CD14-positive monocyte (primary cell): Measurements from ENCODE around the gene TRIM45. TPM values are rescaled to one million over a fixed set of nuclear protein-coding genes. Genes with fewer than 3 reads are reported as not detected.

Experiments used
- DNase-seq, 3 donors: peaks; one replicate each; pipeline ENCODE4 v3.0.0-alpha.2; 2011 to 2022
- H2AFZ ChIP-seq: 2 replicates; pipeline ENCODE4 v1.6.0; 2012; ENCODE audit warnings: mild to moderate bottlenecking, low read depth, low read length, inconsistent platforms; ENCODE audit not compliant: insufficient read depth, poor library complexity, severe bottlenecking
- H3K27ac ChIP-seq, 2 donors: 1 replicate in 1 of 2; 2 replicates in 1 of 2; pipeline ENCODE4 v1.5.1; 2012 to 2013; ENCODE audit warnings: low read length in 2 of 2, control low read depth in 1 of 2, inconsistent platforms in 1 of 2, low read depth in 1 of 2, mild to moderate bottlenecking in 1 of 2
- H3K27me3 ChIP-seq, 2 donors: one replicate each; pipeline versions ENCODE4 v1.6.0 to v1.6.1; 2011 to 2013; ENCODE audit warnings: low read length in 2 of 2; ENCODE audit not compliant: control insufficient read depth in 2 of 2, insufficient read depth in 2 of 2
- H3K36me3 ChIP-seq, 2 donors: replicated peaks in 1 of 2; 1 replicate in 1 of 2; 2 replicates in 1 of 2; pipeline versions ENCODE4 v1.5.1 to v1.6.1; 2012 to 2013; ENCODE audit warnings: low read length in 2 of 2, control low read depth in 1 of 2, inconsistent platforms in 1 of 2, mild to moderate bottlenecking in 1 of 2; ENCODE audit not compliant: insufficient read depth in 2 of 2, control insufficient read depth in 1 of 2
- H3K4me1 ChIP-seq, 2 donors: 1 replicate in 1 of 2; 2 replicates in 1 of 2; pipeline versions ENCODE4 v1.5.1 to v1.6.1; 2012 to 2013; ENCODE audit warnings: low read length in 2 of 2, control low read depth in 1 of 2, inconsistent platforms in 1 of 2, mild to moderate bottlenecking in 1 of 2, moderate library complexity in 1 of 2; ENCODE audit not compliant: insufficient read depth in 2 of 2, control insufficient read depth in 1 of 2
- H3K4me2 ChIP-seq: replicated peaks from 2 replicates; pipeline ENCODE3; 2012; ENCODE audit warnings: low read length, moderate library complexity, mild to moderate bottlenecking; ENCODE audit not compliant: poor library complexity, severe bottlenecking; ENCODE audit errors: extremely low read depth
- H3K4me3 ChIP-seq, 3 experiments: fragments of 200-600 bp in 1 of 3; sonication (generic) in 1 of 3; replicated peaks in 1 of 3; 1 replicate in 2 of 3; 2 replicates in 1 of 3; pipeline ENCODE4 v1.5.1; 2011 to 2013; ENCODE audit warnings: low read length in 3 of 3, mild to moderate bottlenecking in 3 of 3, control low read depth in 2 of 3, low read depth in 2 of 3, inconsistent platforms in 1 of 3, moderate library complexity in 1 of 3
- H3K79me2 ChIP-seq: 2 replicates; pipeline ENCODE4 v1.6.0; 2012; ENCODE audit warnings: mild to moderate bottlenecking, control low read depth, inconsistent platforms, low read length, moderate library complexity; ENCODE audit not compliant: insufficient read depth
- H3K9ac ChIP-seq: 2 replicates; pipeline ENCODE4 v1.6.0; 2017; ENCODE audit warnings: low read length, mild to moderate bottlenecking; ENCODE audit not compliant: insufficient read depth, poor library complexity, severe bottlenecking
- H3K9me3 ChIP-seq, 2 donors: replicated peaks in 1 of 2; 1 replicate in 1 of 2; 2 replicates in 1 of 2; pipeline versions ENCODE4 v1.5.1 to v1.6.1; 2012 to 2013; ENCODE audit warnings: low read length in 2 of 2, control low read depth in 1 of 2; ENCODE audit not compliant: control insufficient read depth in 1 of 2, insufficient read depth in 1 of 2
- H4K20me1 ChIP-seq: 2 replicates; pipeline ENCODE4 v1.6.0; 2012; ENCODE audit warnings: mild to moderate bottlenecking, low read length, control low read depth, moderate library complexity; ENCODE audit not compliant: insufficient read depth
- H3K27ac Mint-ChIP-seq, 7 donors: one replicate each; pipeline ENCODE4 v1.8.0; 2020; ENCODE audit warnings: mild to moderate bottlenecking in 7 of 7, mixed read lengths in 7 of 7, moderate library complexity in 6 of 7, inconsistent platforms in 2 of 7
- H3K27me3 Mint-ChIP-seq, 3 donors: one replicate each; pipeline ENCODE4 v1.8.0; 2021 to 2022; ENCODE audit warnings: low read depth in 3 of 3, mild to moderate bottlenecking in 3 of 3, mixed read lengths in 3 of 3, moderate library complexity in 3 of 3, inconsistent platforms in 1 of 3
- H3K36me3 Mint-ChIP-seq, 2 donors: one replicate each; pipeline ENCODE4 v1.8.0; 2020; ENCODE audit warnings: mixed read lengths in 2 of 2, inconsistent platforms in 1 of 2, mild to moderate bottlenecking in 1 of 2
- H3K4me1 Mint-ChIP-seq: one replicate; pipeline ENCODE4 v1.8.0; 2020; ENCODE audit warnings: mild to moderate bottlenecking, mixed read lengths
- H3K4me3 Mint-ChIP-seq, 2 donors: one replicate each; pipeline ENCODE4 v1.8.0; 2020; ENCODE audit warnings: mild to moderate bottlenecking in 2 of 2, mixed read lengths in 2 of 2, moderate library complexity in 1 of 2
- H3K9me3 Mint-ChIP-seq, 7 donors: one replicate each; pipeline ENCODE4 v1.8.0; 2020 to 2022; ENCODE audit warnings: mixed read lengths in 7 of 7, mild to moderate bottlenecking in 6 of 7, moderate library complexity in 6 of 7, inconsistent platforms in 2 of 7
- WGBS: methylation state at CpG from one replicate; pipeline ENCODE4 v1.1.5; 2013; ENCODE audit warnings: missing lambda C conversion rate; ENCODE audit not compliant: insufficient coverage; 5-methylcytosine and 5-hydroxymethylcytosine counted together
- intact Hi-C, 2 donors: fragments of 100-400 bp; cut with micrococcal nuclease; formaldehyde crosslinking; loops; one replicate each; pipeline versions ENCODE4 v1.15.0 to v1.15.1; 2023
- polyA plus RNA-seq, 3 donors: library from polyadenylated mRNA; depleted of rRNA in 1 of 3; unstranded in 2 of 3; stranded (reverse) in 1 of 3; fragments of 300-500 nt in 2 of 3; fragments of >200 nt in 1 of 3; fragmentation: Illumina TruSeq in 2 of 3; gene quantifications; 1 replicate in 2 of 3; 2 replicates in 1 of 3; pipeline ENCODE4 v1.2.3, GENCODE V29; 2012 to 2021
- TF ChIP-seq, protein P1 (sequence below): fragments of 200-600 bp; IDR thresholded peaks from one replicate; pipeline ENCODE4 v1.8.0; 2022; ENCODE audit warnings: antibody characterized with exemption, mild to moderate bottlenecking

Gene TRIM45
- polyA plus RNA-seq, 3 donors = 0.85 to 1.4 TPM; not detected in 1

- Histone ChIP-seq H3K36me3 (no peaks in the 10 kb centered on the region), H3K4me2 (no peak overlapping the region), H3K4me3 (no peak overlapping the region), H3K27ac (no peak overlapping the region), H3K9me3 (no peaks in the 10 kb centered on the region), H3K27me3 (peaks cover 0 to 8% of the 10 kb centered on the region in 2 donors), H2AFZ (no peak overlapping the region), H3K9ac (no peak overlapping the region), H3K79me2 (no peaks in the 10 kb centered on the region), H3K4me1 (peaks cover 12 to 15% of the 10 kb centered on the region in 2 donors), H4K20me1 (no peaks in the 10 kb centered on the region)
- H3K4me3 Mint-ChIP-seq = no peak overlapping the region
- no peak overlapping the region for H3K27ac Mint-ChIP-seq
- intact Hi-C loops = no loop called here
- peaks cover 15% of the 10 kb centered on the region for H3K4me1 Mint-ChIP-seq
- H3K9me3 Mint-ChIP-seq = peaks cover 0 to 4% (median 0%) of the 10 kb centered on the region in 7 donors
- WGBS = 97% methylated on average over 10 of the region's 12 CpGs
- peaks cover 0 to 13% (median 6%) of the 10 kb centered on the region in 3 donors for H3K27me3 Mint-ChIP-seq
- TF ChIP-seq, protein P1, sequence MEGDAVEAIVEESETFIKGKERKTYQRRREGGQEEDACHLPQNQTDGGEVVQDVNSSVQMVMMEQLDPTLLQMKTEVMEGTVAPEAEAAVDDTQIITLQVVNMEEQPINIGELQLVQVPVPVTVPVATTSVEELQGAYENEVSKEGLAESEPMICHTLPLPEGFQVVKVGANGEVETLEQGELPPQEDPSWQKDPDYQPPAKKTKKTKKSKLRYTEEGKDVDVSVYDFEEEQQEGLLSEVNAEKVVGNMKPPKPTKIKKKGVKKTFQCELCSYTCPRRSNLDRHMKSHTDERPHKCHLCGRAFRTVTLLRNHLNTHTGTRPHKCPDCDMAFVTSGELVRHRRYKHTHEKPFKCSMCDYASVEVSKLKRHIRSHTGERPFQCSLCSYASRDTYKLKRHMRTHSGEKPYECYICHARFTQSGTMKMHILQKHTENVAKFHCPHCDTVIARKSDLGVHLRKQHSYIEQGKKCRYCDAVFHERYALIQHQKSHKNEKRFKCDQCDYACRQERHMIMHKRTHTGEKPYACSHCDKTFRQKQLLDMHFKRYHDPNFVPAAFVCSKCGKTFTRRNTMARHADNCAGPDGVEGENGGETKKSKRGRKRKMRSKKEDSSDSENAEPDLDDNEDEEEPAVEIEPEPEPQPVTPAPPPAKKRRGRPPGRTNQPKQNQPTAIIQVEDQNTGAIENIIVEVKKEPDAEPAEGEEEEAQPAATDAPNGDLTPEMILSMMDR = no peak
- H3K36me3 Mint-ChIP-seq = no peaks in the 10 kb centered on the region
- DNase-seq = no peak
Observed at GRCh38 chr1:117118137-117118536, 3.4 kb downstream of the TRIM45 start.

GRCh38 chr1:117117697-117118096, 3.9 kb downstream of the TRIM45 start:
- Histone ChIP-seq H3K9ac (no peak overlapping the region), H2AFZ (no peak overlapping the region), H3K79me2 (no peaks in the 10 kb centered on the region), H4K20me1 (no peaks in the 10 kb centered on the region), H3K36me3 (no peaks in the 10 kb centered on the region), H3K27me3 (peaks cover 0 to 7% of the 10 kb centered on the region in 2 donors), H3K27ac (no peak overlapping the region), H3K4me2 (no peak overlapping the region), H3K9me3 (no peaks in the 10 kb centered on the region), H3K4me1 (peaks cover 12 to 15% of the 10 kb centered on the region in 2 donors), H3K4me3 (no peak overlapping the region)
- H3K9me3 Mint-ChIP-seq = peaks cover 0 to 4% (median 0%) of the 10 kb centered on the region in 7 donors
- peaks cover 14% of the 10 kb centered on the region for H3K4me1 Mint-ChIP-seq
- TF ChIP-seq, protein P1 = no peak
- no peak for DNase-seq
- peaks cover 0 to 11% (median 4%) of the 10 kb centered on the region in 3 donors for H3K27me3 Mint-ChIP-seq
- WGBS = 92% methylated on average over 1 of the region's 2 CpGs
- H3K27ac Mint-ChIP-seq = no peak overlapping the region
- no peaks in the 10 kb centered on the region for H3K36me3 Mint-ChIP-seq
- intact Hi-C loops = no loop called here
- H3K4me3 Mint-ChIP-seq = no peak overlapping the region
